GM12864 (cell line): Measurements from ENCODE around the gene DUSP7.

Experiments
- DNase-seq: peaks from one replicate; pipeline ENCODE4 v3.0.0-alpha.2; 2011; ENCODE audit warnings: low read depth
- H3K4me3 ChIP-seq: 2 replicates; pipeline ENCODE4 v1.5.1; 2011; ENCODE audit warnings: mild to moderate bottlenecking, low read depth, low read length, control low read depth
- CTCF ChIP-seq: IDR thresholded peaks from 2 replicates; pipeline ENCODE4 v1.5.1; 2011; ENCODE audit warnings: low read depth, mild to moderate bottlenecking, moderate library complexity, low read length, control low read depth, inconsistent platforms; ENCODE audit errors: missing control alignments

DUSP7 gene

DNA sequence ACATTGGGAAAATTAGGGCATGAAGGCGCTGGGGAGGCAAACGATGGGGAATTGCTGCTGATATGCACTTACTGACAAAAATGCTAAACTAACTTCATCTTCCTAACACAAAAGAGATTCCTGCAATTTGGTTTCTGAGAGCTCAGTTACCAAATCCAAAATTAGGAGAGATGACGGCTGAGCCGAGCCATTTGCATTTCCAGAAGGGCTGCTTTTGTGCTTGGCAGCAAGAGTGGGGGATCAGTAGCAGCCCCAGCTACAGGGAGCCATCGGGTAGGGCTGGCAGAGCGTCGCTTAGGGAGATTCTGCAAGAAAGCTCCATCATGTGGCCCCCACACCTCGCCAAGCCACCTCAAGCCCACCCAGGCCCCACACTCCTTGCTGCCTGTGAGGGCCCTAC is 16.1 kb upstream of the DUSP7 start:
- no peak overlapping the region for H3K4me3 ChIP-seq
- TF ChIP-seq CTCF, result no peak
- no peak for DNase-seq

DNA sequence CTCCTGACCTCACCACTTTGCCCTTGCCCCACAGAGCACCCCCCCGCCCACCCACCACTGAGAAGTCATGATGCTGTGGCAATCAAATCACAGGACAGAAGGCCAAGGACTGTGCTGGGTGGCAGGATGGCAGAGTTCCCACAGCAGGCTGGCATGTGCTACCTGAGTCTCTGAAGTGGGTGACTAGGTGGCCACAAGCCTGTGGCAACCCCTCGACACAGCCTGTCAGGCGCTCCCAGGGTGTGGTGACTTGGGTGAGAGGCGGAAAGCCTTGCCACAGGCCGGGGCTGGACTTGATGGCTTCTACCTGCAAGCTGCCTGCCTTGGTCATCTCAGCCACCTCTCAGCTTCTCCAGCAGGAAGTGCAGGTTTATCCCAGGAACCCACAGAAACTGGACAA is 15.6 kb upstream of the DUSP7 start:
- no peak for DNase-seq
- no peak overlapping the region for H3K4me3 ChIP-seq
- TF ChIP-seq CTCF, result no peak

DNA sequence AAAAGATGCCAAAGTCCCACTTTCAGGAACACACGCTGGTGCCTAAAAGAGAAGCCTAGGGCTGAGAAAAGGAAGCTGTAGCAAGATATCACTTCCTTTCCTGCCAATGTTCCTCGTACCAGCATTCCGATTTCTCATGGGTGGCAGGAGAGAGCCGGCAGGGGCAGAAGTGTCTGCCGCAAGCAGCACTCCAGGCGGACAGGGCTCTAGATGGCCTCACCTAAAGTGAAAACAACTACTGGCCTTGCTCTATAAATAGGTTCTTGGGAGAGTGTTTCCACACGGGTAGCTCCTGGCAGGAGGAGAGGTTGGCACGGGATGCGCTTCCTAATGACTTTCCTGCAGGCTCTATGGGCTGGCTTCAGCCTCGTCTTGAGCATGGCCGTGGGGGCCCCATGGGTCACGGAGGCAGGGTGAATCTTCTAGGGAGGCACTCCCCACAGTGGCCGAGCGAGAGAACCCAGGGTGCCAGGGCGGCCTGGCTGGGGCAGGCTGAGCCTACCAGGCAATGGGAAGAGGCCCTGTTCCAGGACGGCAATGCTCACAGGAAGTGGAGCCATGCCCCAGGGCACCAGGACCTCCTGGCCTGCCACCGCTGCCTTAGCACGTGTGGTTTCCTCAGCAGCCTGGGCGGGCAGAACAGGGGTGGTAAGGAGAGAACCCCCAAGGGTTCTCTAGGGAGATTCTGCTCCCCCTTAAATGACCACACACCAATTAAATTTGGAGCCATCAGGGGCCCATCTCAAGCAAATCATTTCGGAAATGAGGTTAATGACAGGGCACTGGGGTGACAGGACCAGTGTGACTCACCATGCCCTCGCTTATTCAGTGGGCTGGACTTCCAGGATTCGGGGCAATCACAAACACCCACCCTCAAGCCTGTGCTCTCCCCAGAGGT is 14.6 kb upstream of the DUSP7 start:
- no peak overlapping the region for H3K4me3 ChIP-seq
- TF ChIP-seq CTCF, result no peak
- DNase-seq, result no peak

GRCh38 chr3:52069855-52070254 is 13.5 kb upstream of the DUSP7 start:
- DNase-seq, result no peak
- no peak for TF ChIP-seq CTCF
- H3K4me3 ChIP-seq, result no peak overlapping the region

- no peak overlapping the region for H3K4me3 ChIP-seq
Measured at GRCh38 chr3:52069135-52069534, 12.8 kb upstream of the DUSP7 start.

GRCh38 chr3:52068730-52069129 is 12.4 kb upstream of the DUSP7 start:
- DNase-seq, result no peak
- no peak for TF ChIP-seq CTCF
- no peak overlapping the region for H3K4me3 ChIP-seq

More at GRCh38 chr3:52069135-52069534, 12.8 kb upstream of the DUSP7 start:
- DNase-seq, result no peak
- TF ChIP-seq CTCF, result no peak
